Measurements from ENCODE around the gene VSTM5. TPM values are rescaled to one million over a fixed set of nuclear protein-coding genes. Genes with fewer than 3 reads are reported as not detected.
A peak's percentile ranks its signal among the peaks of the same experiment; 100 is the strongest.
"Not testable (repeated sequence)": the region's sequence is repeated elsewhere in the genome, so short reads cannot be mapped to it uniquely, and the experiment has no call there.

VSTM5 gene
- total RNA-seq, 1 donor from 2014 or later, result 0.31 TPM

DNA sequence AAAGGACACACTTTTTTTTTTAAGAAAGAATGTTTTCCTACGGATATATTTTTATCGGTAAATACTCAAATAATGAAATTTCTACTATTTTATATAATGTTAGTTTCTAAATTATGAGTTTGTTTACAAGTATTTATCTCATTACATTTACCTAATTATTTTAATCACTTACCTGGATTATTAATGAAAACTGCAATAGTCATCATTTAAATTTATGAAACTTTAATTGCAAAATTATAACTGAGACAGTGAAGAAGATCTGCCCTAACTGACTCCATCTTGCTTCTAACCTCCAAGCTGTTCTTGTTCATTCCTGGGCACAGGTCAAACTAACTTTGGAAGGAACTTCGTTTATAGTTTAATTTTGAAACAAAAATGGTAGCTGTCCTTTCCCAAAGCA lies 25.2 kb upstream of the VSTM5 start:
- peaks cover 2% of the 10 kb centered on the region for H3K4me1 Mint-ChIP-seq (ENCODE audit: low read depth)
- TF ChIP-seq, protein P1, sequence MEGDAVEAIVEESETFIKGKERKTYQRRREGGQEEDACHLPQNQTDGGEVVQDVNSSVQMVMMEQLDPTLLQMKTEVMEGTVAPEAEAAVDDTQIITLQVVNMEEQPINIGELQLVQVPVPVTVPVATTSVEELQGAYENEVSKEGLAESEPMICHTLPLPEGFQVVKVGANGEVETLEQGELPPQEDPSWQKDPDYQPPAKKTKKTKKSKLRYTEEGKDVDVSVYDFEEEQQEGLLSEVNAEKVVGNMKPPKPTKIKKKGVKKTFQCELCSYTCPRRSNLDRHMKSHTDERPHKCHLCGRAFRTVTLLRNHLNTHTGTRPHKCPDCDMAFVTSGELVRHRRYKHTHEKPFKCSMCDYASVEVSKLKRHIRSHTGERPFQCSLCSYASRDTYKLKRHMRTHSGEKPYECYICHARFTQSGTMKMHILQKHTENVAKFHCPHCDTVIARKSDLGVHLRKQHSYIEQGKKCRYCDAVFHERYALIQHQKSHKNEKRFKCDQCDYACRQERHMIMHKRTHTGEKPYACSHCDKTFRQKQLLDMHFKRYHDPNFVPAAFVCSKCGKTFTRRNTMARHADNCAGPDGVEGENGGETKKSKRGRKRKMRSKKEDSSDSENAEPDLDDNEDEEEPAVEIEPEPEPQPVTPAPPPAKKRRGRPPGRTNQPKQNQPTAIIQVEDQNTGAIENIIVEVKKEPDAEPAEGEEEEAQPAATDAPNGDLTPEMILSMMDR (IDR thresholded peaks at IDR 0.05; ENCODE audit: unreplicated experiment), result no peak
- H3K9me3 Mint-ChIP-seq (ENCODE audit: low read depth), result no peaks in the 10 kb centered on the region
- no peak overlapping the region for H3K27ac Mint-ChIP-seq
- H3K27me3 Mint-ChIP-seq, result peaks cover 4% of the 10 kb centered on the region
- H3K36me3 Mint-ChIP-seq (ENCODE audit: insufficient read depth), result no peaks in the 10 kb centered on the region
- no peak overlapping the region for H3K4me3 Mint-ChIP-seq (ENCODE audit: low read depth)
- no peak for DNase-seq (ENCODE audit: low spot score, unreplicated experiment)

DNA sequence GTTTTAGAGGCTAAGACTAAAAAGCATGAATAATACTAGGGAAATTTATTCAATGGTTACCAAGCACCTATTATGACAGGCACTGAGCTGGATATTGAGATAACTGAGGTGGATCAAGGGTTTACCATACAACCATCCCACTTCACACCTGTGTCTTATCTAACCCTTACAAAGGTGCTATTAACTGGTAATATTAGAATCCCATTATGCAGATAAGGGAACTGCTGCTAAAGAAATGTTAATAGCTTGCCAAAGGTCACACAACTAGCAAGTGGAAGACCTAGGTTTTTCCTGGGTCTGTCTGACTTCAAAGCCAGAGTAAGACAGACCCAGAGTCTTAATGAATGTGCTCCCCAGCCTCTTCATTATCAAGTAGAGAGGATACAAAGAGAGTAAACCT lies 21.1 kb upstream of the VSTM5 start:
- Mint-ChIP-seq H3K9me3 (ENCODE audit: low read depth) (peaks cover 4% of the 10 kb centered on the region), H3K4me3 (ENCODE audit: low read depth) (no peak overlapping the region), H3K4me1 (ENCODE audit: low read depth) (peaks cover 2% of the 10 kb centered on the region), H3K27me3 (peaks cover 6% of the 10 kb centered on the region), H3K36me3 (ENCODE audit: insufficient read depth) (no peaks in the 10 kb centered on the region), H3K27ac (no peak overlapping the region)
- no peak for DNase-seq (ENCODE audit: low spot score, unreplicated experiment)
- TF ChIP-seq, protein P1 (IDR thresholded peaks at IDR 0.05; ENCODE audit: unreplicated experiment), result no peak

DNA sequence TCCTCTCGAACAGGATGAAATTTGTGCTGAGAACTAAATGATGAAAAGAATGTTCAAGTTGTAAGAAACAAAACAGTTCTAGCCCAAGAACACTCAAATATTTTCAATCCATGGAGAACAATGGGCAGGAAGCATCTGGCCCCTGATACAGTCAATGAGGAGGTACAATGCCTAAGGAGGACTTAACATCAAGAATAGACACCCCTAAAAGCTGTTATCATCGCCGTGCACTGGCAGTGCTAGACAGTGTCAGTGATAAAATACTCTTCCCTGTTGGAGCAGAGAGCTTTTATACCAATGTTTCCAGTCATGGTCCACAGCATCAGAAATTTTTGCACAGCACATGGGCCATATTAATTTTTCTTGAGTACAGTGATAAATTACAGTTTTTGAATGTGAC lies 20.2 kb upstream of the VSTM5 start:
- Mint-ChIP-seq H3K4me3 (ENCODE audit: low read depth) (no peak overlapping the region), H3K36me3 (ENCODE audit: insufficient read depth) (no peaks in the 10 kb centered on the region), H3K27me3 (peaks cover 6% of the 10 kb centered on the region), H3K9me3 (ENCODE audit: low read depth) (peaks cover 4% of the 10 kb centered on the region), H3K27ac (no peak overlapping the region), H3K4me1 (ENCODE audit: low read depth) (peaks cover 2% of the 10 kb centered on the region)
- TF ChIP-seq, protein P1 (IDR thresholded peaks at IDR 0.05; ENCODE audit: unreplicated experiment), result no peak
- DNase-seq (ENCODE audit: low spot score, unreplicated experiment), result no peak

DNA sequence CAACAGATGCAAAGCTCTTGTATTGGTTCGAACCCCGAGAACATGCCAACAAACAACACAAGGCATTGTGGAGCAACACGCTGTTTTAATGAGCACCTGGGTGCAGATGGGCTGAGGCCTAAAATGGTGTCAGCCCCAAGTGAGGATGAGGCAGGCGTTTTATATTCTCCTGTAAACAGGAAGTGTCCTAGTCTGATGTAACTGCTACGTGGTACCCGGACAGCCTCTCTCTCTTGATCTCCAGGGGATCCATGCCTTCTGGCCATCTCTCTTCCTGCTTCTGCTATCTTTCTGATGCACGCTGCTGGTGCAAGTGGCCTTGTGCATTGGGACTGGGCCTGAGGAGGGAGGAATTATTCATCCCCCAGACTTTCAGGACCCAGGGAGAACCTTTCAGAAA lies 19.4 kb upstream of the VSTM5 start:
- no peaks in the 10 kb centered on the region for H3K36me3 Mint-ChIP-seq (ENCODE audit: insufficient read depth)
- peaks cover 2% of the 10 kb centered on the region for H3K4me1 Mint-ChIP-seq (ENCODE audit: low read depth)
- DNase-seq (ENCODE audit: low spot score, unreplicated experiment), result no peak
- no peak overlapping the region for H3K4me3 Mint-ChIP-seq (ENCODE audit: low read depth)
- no peak overlapping the region for H3K27ac Mint-ChIP-seq
- H3K9me3 Mint-ChIP-seq (ENCODE audit: low read depth), result peaks cover 4% of the 10 kb centered on the region
- TF ChIP-seq, protein P1 (IDR thresholded peaks at IDR 0.05; ENCODE audit: unreplicated experiment), result no peak
- H3K27me3 Mint-ChIP-seq, result peaks cover 6% of the 10 kb centered on the region

DNA sequence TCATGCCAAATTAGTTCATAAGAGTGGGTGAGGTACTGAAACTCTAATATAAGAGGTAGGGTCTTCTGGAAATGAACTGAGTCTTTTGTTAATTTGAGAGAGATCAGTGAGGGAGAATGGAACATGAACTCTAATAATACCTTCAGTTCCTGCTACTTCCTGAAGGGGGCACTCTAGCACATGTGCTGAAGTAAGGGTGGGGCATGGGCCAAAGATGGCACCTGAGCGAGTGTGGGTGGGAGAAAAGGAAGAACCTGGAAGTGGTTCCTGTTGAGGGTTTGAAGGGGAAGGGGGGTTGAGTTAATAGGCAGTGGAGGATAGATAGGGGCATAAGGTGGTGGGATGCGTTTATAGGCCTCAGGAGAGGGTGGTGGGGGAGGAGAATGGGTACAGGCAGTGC lies 18.0 kb upstream of the VSTM5 start:
- not testable (repeated sequence) for DNase-seq (ENCODE audit: low spot score, unreplicated experiment); H3K4me3 Mint-ChIP-seq (ENCODE audit: low read depth); H3K27me3 Mint-ChIP-seq

More for the DNA sequence above, 18.0 kb upstream of the VSTM5 start:
- H3K27ac Mint-ChIP-seq; H3K36me3 Mint-ChIP-seq (ENCODE audit: insufficient read depth); H3K4me1 Mint-ChIP-seq (ENCODE audit: low read depth); H3K9me3 Mint-ChIP-seq (ENCODE audit: low read depth): not testable (repeated sequence)
- TF ChIP-seq, protein P1 (IDR thresholded peaks at IDR 0.05; ENCODE audit: unreplicated experiment), result peak; percentile 34

Measured in progenitor cell of endocrine pancreas (in vitro differentiated cells).